Adrenal gland (tissue), 5 donors: ENCODE data around the gene ARTN.

Experiments
- POLR2A ChIP-seq, 2 donors: fragments of 450-650 bp; IDR thresholded peaks; one replicate each; pipeline ENCODE4 v1.6.1; 2017; ENCODE audit warnings: antibody characterized with exemption in 2 of 2, mild to moderate bottlenecking in 2 of 2, moderate library complexity in 1 of 2
- TF ChIP-seq, protein P1 (sequence below), 6 experiments: fragments of 450-650 bp in 4 of 6; fragments of 200-600 bp in 2 of 6; sonication (generic) in 1 of 6; IDR thresholded peaks; 1 replicate in 5 of 6; 2 replicates in 1 of 6; pipeline versions ENCODE4 v1.5.1 to v1.8.0; 2016 to 2021; ENCODE audit warnings: antibody characterized with exemption in 6 of 6, mild to moderate bottlenecking in 2 of 6, moderate library complexity in 1 of 6
- donor health status: DM: no; HTN: no; CAD: no.

DNA sequence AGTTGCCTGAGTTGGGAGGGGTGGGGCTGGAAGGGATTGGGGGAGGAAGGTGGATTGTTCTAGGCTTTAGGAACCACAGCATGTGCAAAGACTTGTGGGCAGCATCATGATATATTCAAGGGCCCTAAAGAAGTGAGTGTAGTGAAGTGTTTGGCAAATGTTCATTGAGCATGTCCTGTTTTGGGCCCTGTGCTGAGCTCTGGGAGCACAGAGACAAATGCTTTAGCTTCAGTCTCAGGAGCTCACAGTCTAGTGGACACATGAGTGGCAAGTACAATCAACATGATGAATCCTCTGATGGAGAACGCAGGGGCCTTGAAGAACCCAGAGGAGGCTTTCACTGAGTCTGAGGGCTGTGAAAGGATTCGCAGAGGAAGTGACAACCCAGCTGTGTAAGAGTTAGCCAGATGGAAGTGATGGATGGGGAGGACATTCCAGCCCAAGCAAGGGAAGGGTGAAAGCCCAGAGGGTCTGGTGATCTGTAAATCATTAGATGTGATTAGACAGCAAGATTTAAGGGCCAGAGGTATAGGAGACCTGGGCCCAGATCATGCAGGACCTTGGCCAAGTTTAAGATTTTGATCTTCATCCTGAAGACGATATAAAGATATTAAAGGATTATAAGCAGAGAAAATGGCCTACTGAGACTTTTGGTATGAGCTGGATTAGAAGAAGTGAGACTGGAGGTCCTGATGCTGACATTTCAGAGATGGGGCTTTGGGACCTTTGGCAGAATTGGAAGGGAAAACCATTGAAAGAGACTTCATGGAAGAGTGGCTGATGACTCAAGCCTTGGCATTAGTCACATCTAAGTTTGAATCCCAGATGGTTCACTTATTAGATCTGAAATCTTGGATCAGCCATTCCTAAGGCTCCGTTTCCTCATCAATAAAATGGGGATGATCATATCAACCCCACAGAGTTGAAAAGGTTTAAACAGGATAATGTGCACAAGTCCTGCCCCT is 17.7 kb downstream of the ARTN start:
- TF ChIP-seq, protein P1, sequence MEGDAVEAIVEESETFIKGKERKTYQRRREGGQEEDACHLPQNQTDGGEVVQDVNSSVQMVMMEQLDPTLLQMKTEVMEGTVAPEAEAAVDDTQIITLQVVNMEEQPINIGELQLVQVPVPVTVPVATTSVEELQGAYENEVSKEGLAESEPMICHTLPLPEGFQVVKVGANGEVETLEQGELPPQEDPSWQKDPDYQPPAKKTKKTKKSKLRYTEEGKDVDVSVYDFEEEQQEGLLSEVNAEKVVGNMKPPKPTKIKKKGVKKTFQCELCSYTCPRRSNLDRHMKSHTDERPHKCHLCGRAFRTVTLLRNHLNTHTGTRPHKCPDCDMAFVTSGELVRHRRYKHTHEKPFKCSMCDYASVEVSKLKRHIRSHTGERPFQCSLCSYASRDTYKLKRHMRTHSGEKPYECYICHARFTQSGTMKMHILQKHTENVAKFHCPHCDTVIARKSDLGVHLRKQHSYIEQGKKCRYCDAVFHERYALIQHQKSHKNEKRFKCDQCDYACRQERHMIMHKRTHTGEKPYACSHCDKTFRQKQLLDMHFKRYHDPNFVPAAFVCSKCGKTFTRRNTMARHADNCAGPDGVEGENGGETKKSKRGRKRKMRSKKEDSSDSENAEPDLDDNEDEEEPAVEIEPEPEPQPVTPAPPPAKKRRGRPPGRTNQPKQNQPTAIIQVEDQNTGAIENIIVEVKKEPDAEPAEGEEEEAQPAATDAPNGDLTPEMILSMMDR (IDR thresholded peaks at IDR 0.05): no peak
- no peak for TF ChIP-seq POLR2A (IDR thresholded peaks at IDR 0.05)
